GM15510 (cell line): ENCODE results near the gene B3GNT2.

Experiments
- POLR2A ChIP-seq: IDR thresholded peaks from 3 replicates; pipeline ENCODE4 v1.6.1; 2011; ENCODE audit warnings: borderline replicate concordance; ENCODE audit not compliant: insufficient read length; ENCODE audit errors: extremely low read depth

The B3GNT2 gene

GRCh38 chr2:62216616-62217015, 20.7 kb downstream of the B3GNT2 start:
- TF ChIP-seq POLR2A: no peak

- TF ChIP-seq POLR2A: no peak
Observed at GRCh38 chr2:62217421-62217820, 21.5 kb downstream of the B3GNT2 start.

GRCh38 chr2:62217970-62218369, 22.1 kb downstream of the B3GNT2 start:
- no peak for TF ChIP-seq POLR2A

GRCh38 chr2:62219407-62220159, 23.7 kb downstream of the B3GNT2 start:
- TF ChIP-seq POLR2A: no peak

GRCh38 chr2:62221141-62221540, 25.2 kb downstream of the B3GNT2 start:
- no peak for TF ChIP-seq POLR2A

- no peak for TF ChIP-seq POLR2A
Observed at GRCh38 chr2:62222171-62222570, 26.3 kb downstream of the B3GNT2 start.

GRCh38 chr2:62222674-62223073, 26.8 kb downstream of the B3GNT2 start:
- TF ChIP-seq POLR2A: no peak

GRCh38 chr2:62224976-62225375, 29.1 kb downstream of the B3GNT2 start:
- TF ChIP-seq POLR2A: no peak

- TF ChIP-seq POLR2A: no peak
Observed at GRCh38 chr2:62227386-62228075, 31.6 kb downstream of the B3GNT2 start.

- TF ChIP-seq POLR2A: no peak
Observed at GRCh38 chr2:62229082-62229605, 33.2 kb downstream of the B3GNT2 start.

GRCh38 chr2:62231541-62231940, 35.6 kb downstream of the B3GNT2 start:
- TF ChIP-seq POLR2A: no peak

- no peak for TF ChIP-seq POLR2A
Observed at GRCh38 chr2:62234755-62235655, 39.1 kb downstream of the B3GNT2 start.

GRCh38 chr2:62236499-62236898, 40.6 kb downstream of the B3GNT2 start:
- TF ChIP-seq POLR2A: no peak

GRCh38 chr2:62238236-62238635, 42.3 kb downstream of the B3GNT2 start:
- no peak for TF ChIP-seq POLR2A

GRCh38 chr2:62240546-62240945, 44.6 kb downstream of the B3GNT2 start:
- TF ChIP-seq POLR2A: no peak

GRCh38 chr2:62243983-62244382, 48.1 kb downstream of the B3GNT2 start:
- no peak for TF ChIP-seq POLR2A

- TF ChIP-seq POLR2A: no peak
Observed at GRCh38 chr2:62248226-62248625, 52.3 kb downstream of the B3GNT2 start.
